ENCODE measurements around the gene FAM9A.

FAM9A gene

GRCh38 chrX:8801041-8801599, at the start of gene FAM9A:
FAM9A (minus strand) TSS chrX:8801383; CDS start chrX:8800171, 1,212 bp downstream.
- DNase-seq = no peak

- no peak for DNase-seq
Observed at GRCh38 chrX:8850478-8850877, 49.3 kb upstream of the FAM9A start.

GRCh38 chrX:8849945-8850344, 48.8 kb upstream of the FAM9A start:
- DNase-seq = no peak

- no peak for DNase-seq
Observed at GRCh38 chrX:8849458-8849857, 48.3 kb upstream of the FAM9A start.

- no peak for DNase-seq
Observed at GRCh38 chrX:8848911-8849310, 47.7 kb upstream of the FAM9A start.

- DNase-seq = no peak
Observed at GRCh38 chrX:8848441-8848840, 47.3 kb upstream of the FAM9A start.

GRCh38 chrX:8847360-8847759, 46.2 kb upstream of the FAM9A start:
- no peak for DNase-seq

GRCh38 chrX:8846266-8846665, 45.1 kb upstream of the FAM9A start:
- DNase-seq = no peak

- no peak for DNase-seq
Observed at GRCh38 chrX:8845469-8845868, 44.3 kb upstream of the FAM9A start.

- no peak for DNase-seq
Observed at GRCh38 chrX:8845060-8845459, 43.9 kb upstream of the FAM9A start.

GRCh38 chrX:8844157-8844556, 43.0 kb upstream of the FAM9A start:
- no peak for DNase-seq

GRCh38 chrX:8841911-8842310, 40.7 kb upstream of the FAM9A start:
- no peak for DNase-seq

GRCh38 chrX:8834392-8834791, 33.2 kb upstream of the FAM9A start:
- DNase-seq = no peak

- DNase-seq = no peak
Observed at GRCh38 chrX:8832582-8833378, 31.6 kb upstream of the FAM9A start.

- no peak for DNase-seq
Observed at GRCh38 chrX:8823698-8824097, 22.5 kb upstream of the FAM9A start.

- no peak for DNase-seq
Observed at GRCh38 chrX:8822002-8822401, 20.8 kb upstream of the FAM9A start.

GRCh38 chrX:8820910-8821527, 19.8 kb upstream of the FAM9A start:
- DNase-seq = no peak

GRCh38 chrX:8815460-8816065, 14.4 kb upstream of the FAM9A start:
- no peak for DNase-seq

GRCh38 chrX:8813036-8813435, 11.9 kb upstream of the FAM9A start:
- no peak for DNase-seq

- DNase-seq = no peak
Observed at GRCh38 chrX:8811611-8812010, 10.4 kb upstream of the FAM9A start.

- no peak for DNase-seq
Observed at GRCh38 chrX:8808661-8809060, 7.5 kb upstream of the FAM9A start.

GRCh38 chrX:8805974-8806373, 4.8 kb upstream of the FAM9A start:
- DNase-seq = no peak

- DNase-seq = no peak
Observed at GRCh38 chrX:8805046-8805445, 3.9 kb upstream of the FAM9A start.

- DNase-seq = no peak
Observed at GRCh38 chrX:8803326-8803725, 2.1 kb upstream of the FAM9A start.

Data from activated CD4-positive, alpha-beta T cell treated with anti-CD3 and anti-CD28 coated beads for 48 hours (primary cell).